H9 (cell line): ENCODE measurements around the gene PARP16. TPM values are rescaled to one million over a fixed set of nuclear protein-coding genes. Genes with fewer than 3 reads are reported as not detected.

ENCODE experiments used
- DNase-seq: peaks from one replicate; pipeline ENCODE4 v3.0.0-alpha.2; 2017
- H2AFZ ChIP-seq: one replicate; pipeline ENCODE4 v1.6.1; 2013; ENCODE audit warnings: mild to moderate bottlenecking, low read length, control low read depth, moderate library complexity
- H2AK5ac ChIP-seq: 2 replicates; pipeline ENCODE4 v1.6.1; 2013; ENCODE audit warnings: low read length, control low read depth, mixed read lengths; ENCODE audit not compliant: insufficient read length
- H2BK120ac ChIP-seq: one replicate; pipeline ENCODE4 v1.6.1; 2013; ENCODE audit warnings: low read depth, mild to moderate bottlenecking, low read length, control low read depth, inconsistent platforms; ENCODE audit not compliant: poor library complexity, severe bottlenecking
- H2BK12ac ChIP-seq: 2 replicates; pipeline ENCODE4 v1.6.1; 2013; ENCODE audit warnings: low read length, control low read depth, mixed read lengths, low read depth; ENCODE audit not compliant: insufficient read length
- H2BK15ac ChIP-seq: 2 replicates; pipeline ENCODE4 v1.6.1; 2013; ENCODE audit warnings: low read depth, low read length, control low read depth
- H2BK20ac ChIP-seq: one replicate; pipeline ENCODE4 v1.6.1; 2013; ENCODE audit warnings: low read depth, mild to moderate bottlenecking, low read length, control low read depth, inconsistent platforms; ENCODE audit not compliant: poor library complexity, severe bottlenecking
- H2BK5ac ChIP-seq: 2 replicates; pipeline ENCODE4 v1.6.1; 2013; ENCODE audit warnings: low read length, control low read depth, mixed read lengths; ENCODE audit not compliant: insufficient read length
- H3K14ac ChIP-seq: 2 replicates; pipeline ENCODE4 v1.6.1; 2013; ENCODE audit warnings: low read length, control low read depth; ENCODE audit not compliant: insufficient read depth
- H3K18ac ChIP-seq: 2 replicates; pipeline ENCODE4 v1.6.1; 2013; ENCODE audit warnings: low read depth, mild to moderate bottlenecking, mixed read lengths, low read length, control low read depth; ENCODE audit not compliant: insufficient read length
- H3K23ac ChIP-seq: 2 replicates; pipeline ENCODE4 v1.6.1; 2013; ENCODE audit warnings: low read length, control low read depth, mixed read lengths, low read depth; ENCODE audit not compliant: insufficient read length
- H3K23me2 ChIP-seq: 2 replicates; pipeline ENCODE4 v1.6.1; 2013; ENCODE audit warnings: low read depth, mild to moderate bottlenecking, mixed read lengths, low read length, control low read depth; ENCODE audit not compliant: insufficient read length, poor library complexity, severe bottlenecking
- H3K27ac ChIP-seq: 2 replicates; pipeline ENCODE4 v1.5.1; 2013; ENCODE audit warnings: low read length, control low read depth, mixed read lengths, low read depth; ENCODE audit not compliant: insufficient read length
- H3K27me3 ChIP-seq: 2 replicates; pipeline ENCODE4 v1.6.1; 2013; ENCODE audit warnings: low read length, control low read depth, inconsistent platforms; ENCODE audit not compliant: insufficient read depth
- H3K4ac ChIP-seq: 2 replicates; pipeline ENCODE4 v1.6.1; 2013; ENCODE audit warnings: low read depth, mild to moderate bottlenecking, control low read depth, inconsistent platforms, low read length, moderate library complexity
- H3K4me1 ChIP-seq: 2 replicates; pipeline ENCODE4 v1.6.1; 2013; ENCODE audit warnings: low read length, control low read depth, inconsistent platforms; ENCODE audit not compliant: insufficient read depth
- H3K4me2 ChIP-seq: 2 replicates; pipeline ENCODE4 v1.6.1; 2013; ENCODE audit warnings: low read length, control low read depth, mixed read lengths; ENCODE audit not compliant: insufficient read length, insufficient read depth
- H3K56ac ChIP-seq: 2 replicates; pipeline ENCODE4 v1.6.1; 2013; ENCODE audit warnings: low read depth, mild to moderate bottlenecking, mixed read lengths, low read length, control low read depth; ENCODE audit not compliant: insufficient read length
- H3K79me1 ChIP-seq: 2 replicates; pipeline ENCODE4 v1.6.1; 2013; ENCODE audit warnings: low read depth, mild to moderate bottlenecking, moderate library complexity, low read length, control low read depth, inconsistent platforms; ENCODE audit not compliant: insufficient read depth, poor library complexity, severe bottlenecking
- H3K79me2 ChIP-seq: 2 replicates; pipeline ENCODE4 v1.6.1; 2013; ENCODE audit warnings: low read length, control low read depth, inconsistent platforms; ENCODE audit not compliant: insufficient read depth
- H3K9ac ChIP-seq: 2 replicates; pipeline ENCODE4 v1.6.1; 2013; ENCODE audit warnings: low read length, control low read depth, mixed read lengths; ENCODE audit not compliant: insufficient read length; ENCODE audit errors: extremely low read depth
- H3K9me3 ChIP-seq: one replicate; pipeline ENCODE4 v1.6.1; 2013; ENCODE audit warnings: low read depth, low read length, inconsistent platforms; ENCODE audit not compliant: control insufficient read depth
- H3T11ph ChIP-seq: one replicate; pipeline ENCODE4 v1.6.1; 2013; ENCODE audit warnings: mild to moderate bottlenecking, low read length, control low read depth, inconsistent platforms
- H4K20me1 ChIP-seq: one replicate; pipeline ENCODE4 v1.6.1; 2013; ENCODE audit not compliant: control insufficient read depth, insufficient read length, insufficient read depth
- H4K5ac ChIP-seq: 2 replicates; pipeline ENCODE4 v1.6.1; 2013; ENCODE audit warnings: low read depth, mild to moderate bottlenecking, mixed read lengths, low read length, control low read depth; ENCODE audit not compliant: insufficient read length
- H4K8ac ChIP-seq: replicated peaks from 2 replicates; pipeline ENCODE4 v1.6.1; 2013; ENCODE audit warnings: low read length, control low read depth, mixed read lengths, low read depth; ENCODE audit not compliant: insufficient read length
- H4K91ac ChIP-seq: 2 replicates; pipeline ENCODE4 v1.6.1; 2013; ENCODE audit warnings: low read depth, mild to moderate bottlenecking, moderate library complexity, mixed read lengths, low read length, control low read depth; ENCODE audit not compliant: insufficient read length
- H3K27ac Mint-ChIP-seq, 3 experiments: 2 replicates in 2 of 3; 3 replicates in 1 of 3; pipeline ENCODE4 v1.8.0; 2020 to 2021; ENCODE audit warnings: mixed read lengths in 3 of 3, mild to moderate bottlenecking in 1 of 3, moderate library complexity in 1 of 3
- H3K27me3 Mint-ChIP-seq: 2 replicates; pipeline ENCODE4 v1.8.0; 2021; ENCODE audit warnings: low read depth, mild to moderate bottlenecking, moderate library complexity, mixed read lengths
- H3K36me3 Mint-ChIP-seq, 3 experiments: 2 replicates in 2 of 3; 3 replicates in 1 of 3; pipeline ENCODE4 v1.8.0; 2020 to 2021; ENCODE audit warnings: low read depth in 3 of 3, mixed read lengths in 3 of 3; ENCODE audit not compliant: insufficient read depth in 1 of 3
- H3K4me1 Mint-ChIP-seq, 2 experiments: 2 replicates each; pipeline ENCODE4 v1.8.0; 2020; ENCODE audit warnings: mixed read lengths in 2 of 2
- H3K4me3 Mint-ChIP-seq, 2 experiments: 2 replicates in 1 of 2; 3 replicates in 1 of 2; pipeline ENCODE4 v1.8.0; 2020 to 2021; ENCODE audit warnings: mild to moderate bottlenecking in 2 of 2, mixed read lengths in 2 of 2, moderate library complexity in 1 of 2
- H3K9me3 Mint-ChIP-seq, 2 experiments: 2 replicates in 1 of 2; 3 replicates in 1 of 2; pipeline ENCODE4 v1.8.0; 2020; ENCODE audit warnings: mild to moderate bottlenecking in 2 of 2, mixed read lengths in 2 of 2, moderate library complexity in 1 of 2
- CTCF ChIP-seq: fragments of 200-600 bp; sonication (generic); conservative IDR thresholded peaks from 3 replicates; pipeline ENCODE4 v1.8.0; 2021; ENCODE audit warnings: antibody characterized with exemption, mild to moderate bottlenecking
- WGBS: extraction: QIAGEN DNeasy Blood & Tissue Kit; methylation state at CpG from one replicate; pipeline ENCODE4 v1.1.7; 2013; ENCODE audit warnings: missing lambda C conversion rate, low lambda C conversion rate, mixed read lengths; ENCODE audit not compliant: insufficient read length; ENCODE audit errors: extremely low coverage; 5-methylcytosine and 5-hydroxymethylcytosine counted together
- total RNA-seq: library from RNA; stranded (reverse); gene quantifications from 2 replicates; pipeline ENCODE4 v1.2.1, GENCODE V29; 2021

PARP16 gene
- total RNA-seq, 1 experiment from 2014 or later: 3.9 TPM

- WGBS: no CpG with 5 or more reads among the region's 22 CpGs
- TF ChIP-seq CTCF: no peak
- no peak overlapping the region for H3K4me2 ChIP-seq
These were observed 44.4 kb upstream of the PARP16 start for GRCh38 chr15:65330934-65331645.

More at GRCh38 chr15:65330934-65331645, 44.4 kb upstream of the PARP16 start:
- H3K9me3 Mint-ChIP-seq: no peaks in the 10 kb centered on the region; a peak in 1 of 5 replicates
- Histone ChIP-seq H3T11ph (no peak overlapping the region), H4K91ac (no peak overlapping the region), H3K4ac (no peak overlapping the region), H2BK120ac (no peak overlapping the region), H2AFZ (no peak overlapping the region), H3K79me1 (no peaks in the 10 kb centered on the region), H4K5ac (no peak overlapping the region), H4K20me1 (no peaks in the 10 kb centered on the region), H3K23me2 (no peaks in the 10 kb centered on the region), H3K14ac (no peak overlapping the region), H3K23ac (no peak overlapping the region), H3K27me3 (no peaks in the 10 kb centered on the region), H3K56ac (no peak overlapping the region), H3K9ac (no peak overlapping the region), H2BK12ac (no peak overlapping the region), H3K79me2 (no peaks in the 10 kb centered on the region; the same call in 1 of the 2 replicates), H2AK5ac (no peak overlapping the region), H4K8ac (no peak overlapping the region), H2BK20ac (no peak overlapping the region), H3K4me1 (no peaks in the 10 kb centered on the region; the same call in 1 of the 2 replicates), H2BK15ac (no peak overlapping the region), H3K27ac (no peak overlapping the region), H2BK5ac (no peak overlapping the region), H3K9me3 (no peaks in the 10 kb centered on the region), H3K18ac (no peak overlapping the region)
- no peaks in the 10 kb centered on the region; the same call in 1 of the 2 replicates for H3K27me3 Mint-ChIP-seq
- H3K4me3 Mint-ChIP-seq: no peak overlapping the region
- peaks cover 31 to 39% of the 10 kb centered on the region in 2 experiments for H3K4me1 Mint-ChIP-seq
- H3K36me3 Mint-ChIP-seq: peaks cover 19 to 28% (median 25%) of the 10 kb centered on the region in 3 experiments; a peak in 6 of 7 replicates
- no peak for DNase-seq
- peak overlapping the region in 2 of 3 experiments; percentile 22 to 74; a peak in 3 of 7 replicates for H3K27ac Mint-ChIP-seq
